ENCODE data around the gene SKAP2. TPM values are rescaled to one million over a fixed set of nuclear protein-coding genes. Genes with fewer than 3 reads are reported as not detected.
A peak's percentile ranks its signal among the peaks of the same experiment; 100 is the strongest.

Gene SKAP2
- polyA plus RNA-seq, 1 donor from 2014 or later: 3.6 TPM

GRCh38 chr7:26858735-26859134 lies 5.7 kb downstream of the SKAP2 start:
- H3K9ac ChIP-seq (ENCODE audit: low read length): no peak overlapping the region
- H3F3A ChIP-seq (ENCODE audit: insufficient read depth, low read length, poor library complexity, severe bottlenecking): no peaks in the 10 kb centered on the region
- H3K9me3 ChIP-seq (ENCODE audit: low read length): no peaks in the 10 kb centered on the region
- H3K4me2 ChIP-seq (ENCODE audit: low read length): no peak overlapping the region
- TF ChIP-seq CTCF (IDR thresholded peaks at IDR 0.05; ENCODE audit: poor library complexity, severe bottlenecking) (no peak), SMC3 (conservative IDR thresholded peaks at IDR 0.05; ENCODE audit: poor library complexity) (no peak), RAD21 (conservative IDR thresholded peaks at IDR 0.05) (no peak), EZH2 (IDR thresholded peaks at IDR 0.05; ENCODE audit: borderline replicate concordance, insufficient read depth, low read length, poor library complexity, severe bottlenecking) (no peak), TAF1 (IDR thresholded peaks at IDR 0.05; ENCODE audit: low read depth) (no peak), EP300 (conservative IDR thresholded peaks at IDR 0.05; ENCODE audit: poor library complexity, severe bottlenecking) (no peak), POLR2AphosphoS5 (IDR thresholded peaks at IDR 0.05) (no peak), MXI1 (conservative IDR thresholded peaks at IDR 0.05; ENCODE audit: poor library complexity, severe bottlenecking) (no peak)
- TF ChIP-seq, protein P1, sequence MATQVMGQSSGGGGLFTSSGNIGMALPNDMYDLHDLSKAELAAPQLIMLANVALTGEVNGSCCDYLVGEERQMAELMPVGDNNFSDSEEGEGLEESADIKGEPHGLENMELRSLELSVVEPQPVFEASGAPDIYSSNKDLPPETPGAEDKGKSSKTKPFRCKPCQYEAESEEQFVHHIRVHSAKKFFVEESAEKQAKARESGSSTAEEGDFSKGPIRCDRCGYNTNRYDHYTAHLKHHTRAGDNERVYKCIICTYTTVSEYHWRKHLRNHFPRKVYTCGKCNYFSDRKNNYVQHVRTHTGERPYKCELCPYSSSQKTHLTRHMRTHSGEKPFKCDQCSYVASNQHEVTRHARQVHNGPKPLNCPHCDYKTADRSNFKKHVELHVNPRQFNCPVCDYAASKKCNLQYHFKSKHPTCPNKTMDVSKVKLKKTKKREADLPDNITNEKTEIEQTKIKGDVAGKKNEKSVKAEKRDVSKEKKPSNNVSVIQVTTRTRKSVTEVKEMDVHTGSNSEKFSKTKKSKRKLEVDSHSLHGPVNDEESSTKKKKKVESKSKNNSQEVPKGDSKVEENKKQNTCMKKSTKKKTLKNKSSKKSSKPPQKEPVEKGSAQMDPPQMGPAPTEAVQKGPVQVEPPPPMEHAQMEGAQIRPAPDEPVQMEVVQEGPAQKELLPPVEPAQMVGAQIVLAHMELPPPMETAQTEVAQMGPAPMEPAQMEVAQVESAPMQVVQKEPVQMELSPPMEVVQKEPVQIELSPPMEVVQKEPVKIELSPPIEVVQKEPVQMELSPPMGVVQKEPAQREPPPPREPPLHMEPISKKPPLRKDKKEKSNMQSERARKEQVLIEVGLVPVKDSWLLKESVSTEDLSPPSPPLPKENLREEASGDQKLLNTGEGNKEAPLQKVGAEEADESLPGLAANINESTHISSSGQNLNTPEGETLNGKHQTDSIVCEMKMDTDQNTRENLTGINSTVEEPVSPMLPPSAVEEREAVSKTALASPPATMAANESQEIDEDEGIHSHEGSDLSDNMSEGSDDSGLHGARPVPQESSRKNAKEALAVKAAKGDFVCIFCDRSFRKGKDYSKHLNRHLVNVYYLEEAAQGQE (IDR thresholded peaks at IDR 0.05; ENCODE audit: borderline replicate concordance): no peak
- no peak overlapping the region for H2AFZ ChIP-seq (ENCODE audit: low read depth, low read length)
- H3K27ac ChIP-seq (ENCODE audit: low read length): no peak overlapping the region
- no peaks in the 10 kb centered on the region for H3K79me2 ChIP-seq (replicated peaks; ENCODE audit: insufficient read depth, low read length)
- no peaks in the 10 kb centered on the region for H4K20me1 ChIP-seq (ENCODE audit: insufficient read depth)
- no peaks in the 10 kb centered on the region for H3K9me2 ChIP-seq (ENCODE audit: insufficient read depth, low read length)
- H3K27me3 ChIP-seq (ENCODE audit: insufficient read depth, low read depth, low read length): peaks cover 100% of the 10 kb centered on the region
- H3K4me3 ChIP-seq (ENCODE audit: low read length): no peak overlapping the region
- no peaks in the 10 kb centered on the region for H3K36me3 ChIP-seq (ENCODE audit: insufficient read depth, low read length)

DNA sequence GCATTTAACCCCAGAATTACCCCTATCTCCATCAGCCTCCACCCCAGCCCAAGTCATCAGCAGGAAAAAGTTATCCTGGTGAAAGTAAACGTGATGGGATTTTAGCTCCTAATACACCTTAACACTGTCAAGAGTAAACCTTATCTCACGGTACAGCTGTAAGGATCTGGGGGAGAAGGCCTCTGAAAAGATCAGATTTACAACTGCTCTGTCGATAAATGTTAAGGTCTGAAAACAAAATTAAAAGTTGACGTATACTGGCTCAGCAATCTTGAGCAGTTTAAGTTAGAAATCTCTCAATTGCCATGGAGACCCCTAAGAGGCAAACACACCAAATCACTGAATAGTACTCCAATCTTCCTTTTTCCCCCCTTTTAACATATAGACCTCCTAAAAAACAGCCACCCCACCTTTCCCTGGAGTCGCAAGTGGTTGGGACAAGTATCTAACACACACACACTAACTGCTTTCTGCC lies 6.1 kb downstream of the SKAP2 start:
- Histone ChIP-seq H2AFZ (ENCODE audit: low read depth, low read length) (no peak overlapping the region), H3K27me3 (ENCODE audit: insufficient read depth, low read depth, low read length) (peaks cover 100% of the 10 kb centered on the region), H3K79me2 (replicated peaks; ENCODE audit: insufficient read depth, low read length) (no peaks in the 10 kb centered on the region), H3K9me2 (ENCODE audit: insufficient read depth, low read length) (no peaks in the 10 kb centered on the region), H3K36me3 (ENCODE audit: insufficient read depth, low read length) (no peaks in the 10 kb centered on the region), H3K4me3 (ENCODE audit: low read length) (no peak overlapping the region), H3K27ac (ENCODE audit: low read length) (no peak overlapping the region), H3K9me3 (ENCODE audit: low read length) (no peaks in the 10 kb centered on the region), H4K20me1 (ENCODE audit: insufficient read depth) (no peaks in the 10 kb centered on the region), H3K4me2 (ENCODE audit: low read length) (no peak overlapping the region), H3K9ac (ENCODE audit: low read length) (no peak overlapping the region), H3F3A (ENCODE audit: insufficient read depth, low read length, poor library complexity, severe bottlenecking) (no peaks in the 10 kb centered on the region)
- TF ChIP-seq TAF1 (IDR thresholded peaks at IDR 0.05; ENCODE audit: low read depth) (no peak), EZH2 (IDR thresholded peaks at IDR 0.05; ENCODE audit: borderline replicate concordance, insufficient read depth, low read length, poor library complexity, severe bottlenecking) (peak; percentile 9)
